ENCODE results near the gene BLOC1S3.
A peak's percentile ranks its signal among the peaks of the same experiment; 100 is the strongest.

BLOC1S3 gene

GRCh38 chr19:45202637-45203036 lies 24.1 kb downstream of the BLOC1S3 start:
- TF ChIP-seq FOXP2 (optimal IDR thresholded peaks at IDR 0.05; ENCODE audit: borderline replicate concordance, extremely low read depth, extremely low read length, insufficient read depth) (no peak), SIN3A (IDR thresholded peaks at IDR 0.05; ENCODE audit: borderline replicate concordance, insufficient read depth, low read length) (no peak), TAF1 (IDR thresholded peaks at IDR 0.05; ENCODE audit: borderline replicate concordance, insufficient read depth, low read length) (no peak), POLR2AphosphoS5 (IDR thresholded peaks at IDR 0.05; ENCODE audit: low read depth, low read length) (no peak), REST (IDR thresholded peaks at IDR 0.05; ENCODE audit: insufficient read depth in 1 of 2, low read depth in 2 of 2, low read length in 2 of 2) (no peak)

- no peak for TF ChIP-seq TAF1 (IDR thresholded peaks at IDR 0.05; ENCODE audit: borderline replicate concordance, insufficient read depth, low read length)
- TF ChIP-seq SIN3A (IDR thresholded peaks at IDR 0.05; ENCODE audit: borderline replicate concordance, insufficient read depth, low read length) = no peak
- TF ChIP-seq FOXP2 (optimal IDR thresholded peaks at IDR 0.05; ENCODE audit: borderline replicate concordance, extremely low read depth, extremely low read length, insufficient read depth) = no peak
- TF ChIP-seq POLR2AphosphoS5 (IDR thresholded peaks at IDR 0.05; ENCODE audit: low read depth, low read length) = no peak
- TF ChIP-seq REST (IDR thresholded peaks at IDR 0.05; ENCODE audit: insufficient read depth in 1 of 2, low read depth in 2 of 2, low read length in 2 of 2) = no peak
Observed at GRCh38 chr19:45205810-45206209, 27.2 kb downstream of the BLOC1S3 start.

- TF ChIP-seq TAF1 (IDR thresholded peaks at IDR 0.05; ENCODE audit: borderline replicate concordance, insufficient read depth, low read length) (no peak), SIN3A (IDR thresholded peaks at IDR 0.05; ENCODE audit: borderline replicate concordance, insufficient read depth, low read length) (no peak), POLR2AphosphoS5 (IDR thresholded peaks at IDR 0.05; ENCODE audit: low read depth, low read length) (no peak), FOXP2 (optimal IDR thresholded peaks at IDR 0.05; ENCODE audit: borderline replicate concordance, extremely low read depth, extremely low read length, insufficient read depth) (no peak), REST (IDR thresholded peaks at IDR 0.05; ENCODE audit: insufficient read depth in 1 of 2, low read depth in 2 of 2, low read length in 2 of 2) (no peak)
Observed at GRCh38 chr19:45206328-45206727, 27.7 kb downstream of the BLOC1S3 start.

GRCh38 chr19:45211751-45212381 lies 33.3 kb downstream of the BLOC1S3 start:
- peak; percentile 35 for TF ChIP-seq FOXP2 (optimal IDR thresholded peaks at IDR 0.05; ENCODE audit: borderline replicate concordance, extremely low read depth, extremely low read length, insufficient read depth)
- TF ChIP-seq SIN3A (IDR thresholded peaks at IDR 0.05; ENCODE audit: borderline replicate concordance, insufficient read depth, low read length) = no peak

GRCh38 chr19:45213031-45213430 lies 34.4 kb downstream of the BLOC1S3 start:
- TF ChIP-seq SIN3A (IDR thresholded peaks at IDR 0.05; ENCODE audit: borderline replicate concordance, insufficient read depth, low read length) = no peak
- no peak for TF ChIP-seq POLR2AphosphoS5 (IDR thresholded peaks at IDR 0.05; ENCODE audit: low read depth, low read length)
- TF ChIP-seq REST (IDR thresholded peaks at IDR 0.05; ENCODE audit: insufficient read depth in 1 of 2, low read depth in 2 of 2, low read length in 2 of 2) = no peak
- no peak for TF ChIP-seq FOXP2 (optimal IDR thresholded peaks at IDR 0.05; ENCODE audit: borderline replicate concordance, extremely low read depth, extremely low read length, insufficient read depth)
- TF ChIP-seq TAF1 (IDR thresholded peaks at IDR 0.05; ENCODE audit: borderline replicate concordance, insufficient read depth, low read length) = no peak
